Measurements from ENCODE around the gene DUOX2. TPM values are rescaled to one million over a fixed set of nuclear protein-coding genes. Genes with fewer than 3 reads are reported as not detected.

The DUOX2 gene
- total and polyA plus RNA-seq, 7 experiments from 2014 or later = 0.49 TPM; not detected in 6

DNA sequence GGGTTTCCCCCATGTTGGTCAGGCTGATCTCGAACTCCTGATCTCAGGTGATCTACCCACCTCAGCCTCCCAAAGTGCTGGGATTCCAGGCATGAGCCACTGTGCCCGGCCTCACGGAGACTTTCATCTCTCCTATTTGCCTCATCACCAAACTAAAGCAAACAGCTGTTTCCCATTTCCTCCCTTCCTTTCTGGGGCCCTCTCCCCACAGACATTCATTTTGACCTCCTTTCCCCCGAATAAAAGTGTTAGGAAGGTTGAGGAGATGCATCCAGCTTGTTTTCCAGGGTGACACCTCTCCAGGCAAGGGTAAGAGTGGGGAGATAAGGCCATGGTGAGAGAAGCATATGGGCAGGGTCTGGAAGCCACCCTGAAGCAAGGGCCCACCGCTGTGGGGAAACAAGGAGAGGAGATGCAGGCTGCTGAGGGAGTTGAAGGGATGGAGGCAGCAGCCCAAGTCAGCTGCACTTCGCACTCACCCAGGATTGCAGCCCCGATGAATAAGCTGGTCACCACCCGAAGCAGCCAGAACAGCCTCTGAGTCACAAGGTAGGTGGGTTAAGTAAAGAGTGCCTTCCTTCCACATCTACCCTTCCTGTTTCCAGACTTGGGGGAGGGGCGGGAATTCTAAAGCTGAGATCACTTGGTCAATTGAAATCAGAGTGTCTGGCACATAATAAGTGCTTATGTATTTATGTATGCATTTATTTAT, 7.9 kb upstream of the DUOX2 start:
- Histone ChIP-seq H3K4me1 (ENCODE audit: control insufficient read depth in 2 of 2, insufficient read depth in 2 of 2, low read length in 2 of 2) (peaks cover 0 to 11% of the 10 kb centered on the region in 2 donors), H3K27me3 (ENCODE audit: control insufficient read depth in 2 of 2, insufficient read depth in 2 of 2, low read length in 2 of 2) (peaks cover 0 to 15% of the 10 kb centered on the region in 2 donors), H3K36me3 (ENCODE audit: control insufficient read depth in 2 of 3, insufficient read depth in 3 of 3, low read length in 3 of 3) (no peaks in the 10 kb centered on the region), H3K4me3 (ENCODE audit: low read length) (no peak overlapping the region), H3K9me3 (ENCODE audit: control insufficient read depth in 2 of 3, low read length in 3 of 3) (no peaks in the 10 kb centered on the region), H3K27ac (ENCODE audit: low read depth, low read length) (no peak overlapping the region)
- intact Hi-C loops (cut with micrococcal nuclease) = loop anchor here (10.0 kb wide), 2 partner anchors 83 to 493 kb away; no protein-coding TSS in a partner anchor
- Mint-ChIP-seq H3K36me3 (peaks cover 0 to 2% (median 0%) of the 10 kb centered on the region in 5 donors), H3K27ac (no peak overlapping the region), H3K9me3 (peaks cover 0 to 2% (median 0%) of the 10 kb centered on the region in 11 donors), H3K4me1 (peaks cover 10 to 16% (median 13%) of the 10 kb centered on the region in 7 donors), H3K27me3 (peaks cover 51 to 73% (median 54%) of the 10 kb centered on the region in 5 donors), H3K4me3 (no peak overlapping the region)
- DNase-seq (no peak), ATAC-seq (no peak)
- CTCF ChIA-PET = interaction anchor here (0.6 to 1.3 kb wide), 3 partner anchors 9 to 612 kb away, joined by 3 to 5 read pairs (median 4); no protein-coding TSS in a partner anchor
- POLR2A ChIA-PET = no interaction called here

DNA sequence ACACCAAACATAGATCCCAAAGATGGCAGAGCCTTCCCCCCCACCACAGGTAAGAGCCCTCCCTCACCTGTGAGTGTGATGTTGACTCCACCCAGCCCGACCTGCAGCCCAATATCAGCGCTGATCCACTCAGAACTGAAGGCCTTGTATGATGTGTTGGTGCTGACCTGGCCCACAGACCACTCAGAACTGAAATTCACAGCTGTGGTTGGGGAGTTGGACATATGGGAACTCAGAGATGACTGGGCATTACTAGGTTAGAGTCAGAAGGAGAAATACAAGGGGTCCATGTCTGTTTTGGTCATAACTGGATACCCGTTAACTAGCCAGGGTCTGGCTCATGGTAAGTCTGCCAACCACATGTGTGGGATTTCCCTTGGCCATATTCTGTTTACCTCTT, 7.0 kb upstream of the DUOX2 start:
- Histone ChIP-seq H3K27me3 (ENCODE audit: control insufficient read depth in 2 of 2, insufficient read depth in 2 of 2, low read length in 2 of 2) (peaks cover 0 to 11% of the 10 kb centered on the region in 2 donors), H3K36me3 (ENCODE audit: control insufficient read depth in 2 of 3, insufficient read depth in 3 of 3, low read length in 3 of 3) (no peaks in the 10 kb centered on the region), H3K27ac (ENCODE audit: low read depth, low read length) (no peak overlapping the region), H3K4me1 (ENCODE audit: control insufficient read depth in 2 of 2, insufficient read depth in 2 of 2, low read length in 2 of 2) (peaks cover 0 to 18% of the 10 kb centered on the region in 2 donors), H3K9me3 (ENCODE audit: control insufficient read depth in 2 of 3, low read length in 3 of 3) (no peaks in the 10 kb centered on the region), H3K4me3 (ENCODE audit: low read length) (no peak overlapping the region)
- DNase-seq = no peak
- intact Hi-C loops (cut with micrococcal nuclease) = loop anchor here (10.0 kb wide), 2 partner anchors 84 to 494 kb away; no protein-coding TSS in a partner anchor
- Mint-ChIP-seq H3K4me3 (no peak overlapping the region), H3K27ac (peak overlapping the region in 2 of 9 donors; percentile 34 to 52), H3K36me3 (peaks cover 0 to 2% (median 0%) of the 10 kb centered on the region in 5 donors), H3K9me3 (no peaks in the 10 kb centered on the region), H3K27me3 (peaks cover 53 to 74% (median 54%) of the 10 kb centered on the region in 5 donors), H3K4me1 (peaks cover 13 to 21% (median 18%) of the 10 kb centered on the region in 7 donors)
- ChIA-PET POLR2A (no interaction called here), CTCF (interaction anchor here (0.6 to 1.3 kb wide), 3 partner anchors 10 to 611 kb away, joined by 3 to 5 read pairs (median 4); no protein-coding TSS in a partner anchor)
- ATAC-seq = no peak

DNA sequence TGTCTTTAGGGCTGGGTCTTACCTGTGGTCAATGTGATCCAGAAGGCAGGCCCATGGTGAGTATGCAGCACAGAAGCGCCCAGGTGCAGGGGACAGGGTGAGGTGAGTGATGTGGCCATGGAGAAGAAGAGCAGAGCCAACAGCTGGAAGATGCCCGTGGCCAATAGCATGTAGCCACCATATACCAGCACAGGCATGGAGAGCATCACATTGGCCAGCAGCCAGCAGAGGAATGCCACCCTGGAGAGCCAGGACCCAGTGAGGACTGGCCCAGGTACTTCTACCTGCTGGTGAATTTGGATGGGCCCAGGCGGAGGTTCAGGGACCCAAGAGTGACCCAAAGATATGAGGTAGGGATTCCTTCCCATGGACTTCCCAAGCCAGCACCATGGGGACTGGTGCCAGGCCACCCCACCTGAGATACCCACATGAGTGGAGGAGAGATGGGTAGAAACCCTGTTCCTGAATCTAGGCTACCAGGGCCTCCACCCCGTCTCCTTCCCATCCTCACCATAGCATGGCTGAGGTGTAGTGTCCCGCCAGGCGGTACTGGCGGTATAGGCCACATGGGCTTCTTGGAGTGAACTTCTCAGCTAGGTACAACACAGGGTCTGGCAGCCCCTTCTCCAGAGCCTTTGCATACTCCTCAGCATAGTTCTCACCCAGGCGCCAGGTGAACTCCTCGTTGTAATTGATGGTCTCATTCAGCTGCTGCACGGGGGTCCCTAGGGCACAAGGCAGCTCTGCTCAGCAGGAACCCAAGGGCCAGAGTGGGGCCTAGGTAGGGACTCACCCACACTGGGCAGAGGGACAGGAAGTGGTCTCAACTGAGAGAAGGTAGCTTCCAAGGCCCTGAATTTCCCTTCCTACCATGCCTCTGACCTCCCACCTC, 6.4 kb upstream of the DUOX2 start:
- peaks cover 0 to 18% of the 10 kb centered on the region in 2 donors for H3K4me1 ChIP-seq (ENCODE audit: control insufficient read depth in 2 of 2, insufficient read depth in 2 of 2, low read length in 2 of 2)
- Mint-ChIP-seq H3K27me3 (peaks cover 53 to 74% (median 54%) of the 10 kb centered on the region in 5 donors), H3K27ac (peak overlapping the region in 2 of 9 donors; percentile 34 to 52), H3K4me3 (no peak overlapping the region), H3K9me3 (no peaks in the 10 kb centered on the region), H3K4me1 (peaks cover 15 to 26% (median 18%) of the 10 kb centered on the region in 7 donors), H3K36me3 (peaks cover 0 to 2% (median 0%) of the 10 kb centered on the region in 5 donors)
- ChIA-PET CTCF (no interaction called here), POLR2A (no interaction called here)
- intact Hi-C loops (cut with micrococcal nuclease) = loop anchor here (10.0 kb wide), 2 partner anchors 84 to 494 kb away; no protein-coding TSS in a partner anchor
- no peak for ATAC-seq
- no peaks in the 10 kb centered on the region for H3K36me3 ChIP-seq (ENCODE audit: control insufficient read depth in 2 of 3, insufficient read depth in 3 of 3, low read length in 3 of 3)
- DNase-seq = no peak
- no peak overlapping the region for H3K27ac ChIP-seq (ENCODE audit: low read depth, low read length)
- no peak overlapping the region for H3K4me3 ChIP-seq (ENCODE audit: low read length)
- no peaks in the 10 kb centered on the region for H3K9me3 ChIP-seq (ENCODE audit: control insufficient read depth in 2 of 3, low read length in 3 of 3)
- peaks cover 0 to 14% of the 10 kb centered on the region in 2 donors for H3K27me3 ChIP-seq (ENCODE audit: control insufficient read depth in 2 of 2, insufficient read depth in 2 of 2, low read length in 2 of 2)

DNA sequence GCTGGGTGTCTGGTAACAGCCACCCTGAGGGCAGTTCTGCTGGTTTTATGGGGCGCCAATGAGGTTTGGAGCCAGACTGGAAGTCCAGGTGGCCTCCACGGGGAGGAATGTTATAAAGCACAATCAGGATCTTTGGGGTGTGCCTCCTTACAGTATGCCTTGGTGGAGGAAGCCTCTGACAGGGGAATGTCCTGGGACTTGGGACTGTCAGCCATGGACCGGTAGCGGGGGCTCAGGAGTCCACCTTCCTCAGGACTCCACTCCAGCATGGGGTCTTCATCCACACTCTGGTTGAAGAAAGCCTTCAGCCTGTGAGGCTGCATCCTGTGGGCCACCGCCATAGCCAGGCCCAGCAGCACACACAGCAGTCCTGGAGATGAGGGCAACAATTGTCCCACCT, 5.0 kb upstream of the DUOX2 start:
- ATAC-seq (no peak), DNase-seq (no peak)
- CTCF ChIA-PET = interaction anchor here (1.4 to 1.9 kb wide), 5 partner anchors 8 to 96 kb away, joined by 3 to 12 read pairs (median 6); partner anchors contain the start of gene SORD
- no peak overlapping the region for H3K27ac Mint-ChIP-seq
- Histone ChIP-seq H3K4me3 (ENCODE audit: low read length) (no peak overlapping the region), H3K27ac (ENCODE audit: low read depth, low read length) (no peak overlapping the region), H3K27me3 (ENCODE audit: control insufficient read depth in 2 of 2, insufficient read depth in 2 of 2, low read length in 2 of 2) (peaks cover 4 to 21% of the 10 kb centered on the region in 2 donors), H3K4me1 (ENCODE audit: control insufficient read depth in 2 of 2, insufficient read depth in 2 of 2, low read length in 2 of 2) (peaks cover 0 to 31% of the 10 kb centered on the region in 2 donors), H3K36me3 (ENCODE audit: control insufficient read depth in 2 of 3, insufficient read depth in 3 of 3, low read length in 3 of 3) (no peaks in the 10 kb centered on the region), H3K9me3 (ENCODE audit: control insufficient read depth in 2 of 3, low read length in 3 of 3) (no peaks in the 10 kb centered on the region)
- peaks cover 0 to 2% (median 0%) of the 10 kb centered on the region in 5 donors for H3K36me3 Mint-ChIP-seq
- H3K4me3 Mint-ChIP-seq = no peak overlapping the region
- intact Hi-C loops (cut with micrococcal nuclease) = loop anchor here (1.0 to 5.0 kb wide), 9 partner anchors 48 to 582 kb away; partner anchors contain the start of genes EIF3J (in 1 of the 2) and SORD (in 1 of the 2)
- peaks cover 47 to 77% (median 57%) of the 10 kb centered on the region in 5 donors for H3K27me3 Mint-ChIP-seq
- H3K9me3 Mint-ChIP-seq = no peaks in the 10 kb centered on the region
- POLR2A ChIA-PET = no interaction called here
- peaks cover 17 to 35% (median 26%) of the 10 kb centered on the region in 7 donors for H3K4me1 Mint-ChIP-seq

DNA sequence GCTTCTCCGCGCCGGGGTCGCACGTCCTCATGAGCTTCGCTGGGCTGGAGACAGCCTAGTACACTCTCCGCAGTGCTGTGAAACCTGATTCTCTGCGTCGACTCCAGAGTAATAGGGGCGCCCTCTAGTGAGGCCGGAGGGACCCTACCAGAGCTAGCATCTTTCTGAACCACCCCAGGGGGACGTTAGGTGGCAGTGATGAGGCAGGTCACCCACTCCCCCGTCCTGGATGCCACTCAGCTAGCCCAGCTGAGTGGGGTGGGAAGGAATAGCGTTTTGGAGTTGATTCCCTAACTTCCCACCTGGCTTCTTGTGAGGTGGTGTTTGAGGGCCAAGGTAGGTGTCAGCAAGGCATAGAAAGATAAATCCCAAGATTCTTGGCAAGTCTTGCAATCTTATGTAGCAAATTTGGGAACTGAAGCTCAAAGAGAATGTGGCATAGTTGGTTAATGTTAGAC, 4.2 kb upstream of the DUOX2 start:
- ATAC-seq = peak; percentile 99
- POLR2A ChIA-PET = interaction anchor here (0.7 to 1.0 kb wide), 3 partner anchors 14 to 161 kb away, joined by 3 to 4 read pairs (median 4); no protein-coding TSS in a partner anchor
- no peaks in the 10 kb centered on the region for H3K9me3 ChIP-seq (ENCODE audit: control insufficient read depth in 2 of 3, low read length in 3 of 3)
- Mint-ChIP-seq H3K4me1 (peaks cover 19 to 42% (median 33%) of the 10 kb centered on the region in 7 donors), H3K36me3 (peaks cover 0 to 3% (median 0%) of the 10 kb centered on the region in 5 donors), H3K27ac (peak overlapping the region in 1 of 9 donors; percentile 47), H3K9me3 (no peaks in the 10 kb centered on the region), H3K27me3 (peaks cover 50 to 82% (median 65%) of the 10 kb centered on the region in 5 donors), H3K4me3 (peak overlapping the region; percentile 69 to 91 (median 82))
- CTCF ChIA-PET = interaction anchor here (0.5 to 1.9 kb wide), 16 partner anchors 9 to 527 kb away, joined by 3 to 12 read pairs (median 3); partner anchors contain the start of genes DUOX1, DUOXA1 and SORD
- H3K4me1 ChIP-seq (ENCODE audit: control insufficient read depth in 2 of 2, insufficient read depth in 2 of 2, low read length in 2 of 2) = peaks cover 0 to 35% of the 10 kb centered on the region in 2 donors
- H3K36me3 ChIP-seq (ENCODE audit: control insufficient read depth in 2 of 3, insufficient read depth in 3 of 3, low read length in 3 of 3) = no peaks in the 10 kb centered on the region
- intact Hi-C loops (cut with micrococcal nuclease) = loop anchor here (1.0 to 5.0 kb wide), 9 partner anchors 49 to 581 kb away; partner anchors contain the start of genes EIF3J (in 1 of the 2) and SORD (in 1 of the 2)
- H3K27me3 ChIP-seq (ENCODE audit: control insufficient read depth in 2 of 2, insufficient read depth in 2 of 2, low read length in 2 of 2) = peaks cover 4 to 27% of the 10 kb centered on the region in 2 donors
- DNase-seq = peak; percentile 64 to 86 (median 81)
- peak overlapping the region; percentile 34 for H3K4me3 ChIP-seq (ENCODE audit: low read length)
- H3K27ac ChIP-seq (ENCODE audit: low read depth, low read length) = no peak overlapping the region

Measured in naive thymus-derived CD4-positive, alpha-beta T cell (primary cell).